Measurements from ENCODE around the gene PCGF1. TPM values are rescaled to one million over a fixed set of nuclear protein-coding genes. Genes with fewer than 3 reads are reported as not detected.

PCGF1 gene
- total and polyA plus RNA-seq, 2 of the 13 experiments (the other 11 are each of a cell fraction or from before 2014, with no cell fraction given): 20.4 to 22.6 TPM

- TF ChIP-seq, protein P1, sequence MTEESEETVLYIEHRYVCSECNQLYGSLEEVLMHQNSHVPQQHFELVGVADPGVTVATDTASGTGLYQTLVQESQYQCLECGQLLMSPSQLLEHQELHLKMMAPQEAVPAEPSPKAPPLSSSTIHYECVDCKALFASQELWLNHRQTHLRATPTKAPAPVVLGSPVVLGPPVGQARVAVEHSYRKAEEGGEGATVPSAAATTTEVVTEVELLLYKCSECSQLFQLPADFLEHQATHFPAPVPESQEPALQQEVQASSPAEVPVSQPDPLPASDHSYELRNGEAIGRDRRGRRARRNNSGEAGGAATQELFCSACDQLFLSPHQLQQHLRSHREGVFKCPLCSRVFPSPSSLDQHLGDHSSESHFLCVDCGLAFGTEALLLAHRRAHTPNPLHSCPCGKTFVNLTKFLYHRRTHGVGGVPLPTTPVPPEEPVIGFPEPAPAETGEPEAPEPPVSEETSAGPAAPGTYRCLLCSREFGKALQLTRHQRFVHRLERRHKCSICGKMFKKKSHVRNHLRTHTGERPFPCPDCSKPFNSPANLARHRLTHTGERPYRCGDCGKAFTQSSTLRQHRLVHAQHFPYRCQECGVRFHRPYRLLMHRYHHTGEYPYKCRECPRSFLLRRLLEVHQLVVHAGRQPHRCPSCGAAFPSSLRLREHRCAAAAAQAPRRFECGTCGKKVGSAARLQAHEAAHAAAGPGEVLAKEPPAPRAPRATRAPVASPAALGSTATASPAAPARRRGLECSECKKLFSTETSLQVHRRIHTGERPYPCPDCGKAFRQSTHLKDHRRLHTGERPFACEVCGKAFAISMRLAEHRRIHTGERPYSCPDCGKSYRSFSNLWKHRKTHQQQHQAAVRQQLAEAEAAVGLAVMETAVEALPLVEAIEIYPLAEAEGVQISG (CRISPR knock-in tag; IDR thresholded peaks at IDR 0.05): peak; percentile 97
- no peak for TF ChIP-seq ZNF432 (CRISPR knock-in tag; IDR thresholded peaks at IDR 0.05; ENCODE audit: borderline replicate concordance)
- TF ChIP-seq KMT2A (CRISPR knock-in tag; IDR thresholded peaks at IDR 0.05): peak; percentile 87; the same call in 1 of the 2 replicates
- TF ChIP-seq RERE (CRISPR knock-in tag; IDR thresholded peaks at IDR 0.05; ENCODE audit: low read depth): no peak; the same call in 1 of the 2 replicates
- no peak for TF ChIP-seq ZNF562 (CRISPR knock-in tag; IDR thresholded peaks at IDR 0.05; ENCODE audit: borderline replicate concordance)
- TF ChIP-seq ZNF83 (CRISPR knock-in tag; IDR thresholded peaks at IDR 0.05; ENCODE audit: borderline replicate concordance): no peak; the same call in 1 of the 2 replicates
- peak; percentile 65 for TF ChIP-seq ELF4 (CRISPR knock-in tag; IDR thresholded peaks at IDR 0.05; ENCODE audit: borderline replicate concordance)
- TF ChIP-seq ERF (CRISPR knock-in tag; IDR thresholded peaks at IDR 0.05): peak; percentile 77
- TF ChIP-seq, protein P2, sequence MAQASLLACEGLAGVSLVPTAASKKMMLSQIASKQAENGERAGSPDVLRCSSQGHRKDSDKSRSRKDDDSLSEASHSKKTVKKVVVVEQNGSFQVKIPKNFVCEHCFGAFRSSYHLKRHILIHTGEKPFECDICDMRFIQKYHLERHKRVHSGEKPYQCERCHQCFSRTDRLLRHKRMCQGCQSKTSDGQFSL (CRISPR knock-in tag; IDR thresholded peaks at IDR 0.05): no peak
- TF ChIP-seq ZSCAN31 (CRISPR knock-in tag; IDR thresholded peaks at IDR 0.05; ENCODE audit: low read depth): peak; percentile 48; the same call in 1 of the 2 replicates
- no peak; the same call in 1 of the 2 replicates for TF ChIP-seq ZBTB20 (CRISPR knock-in tag; IDR thresholded peaks at IDR 0.05; ENCODE audit: borderline replicate concordance, low read depth)
- TF ChIP-seq, protein P3, sequence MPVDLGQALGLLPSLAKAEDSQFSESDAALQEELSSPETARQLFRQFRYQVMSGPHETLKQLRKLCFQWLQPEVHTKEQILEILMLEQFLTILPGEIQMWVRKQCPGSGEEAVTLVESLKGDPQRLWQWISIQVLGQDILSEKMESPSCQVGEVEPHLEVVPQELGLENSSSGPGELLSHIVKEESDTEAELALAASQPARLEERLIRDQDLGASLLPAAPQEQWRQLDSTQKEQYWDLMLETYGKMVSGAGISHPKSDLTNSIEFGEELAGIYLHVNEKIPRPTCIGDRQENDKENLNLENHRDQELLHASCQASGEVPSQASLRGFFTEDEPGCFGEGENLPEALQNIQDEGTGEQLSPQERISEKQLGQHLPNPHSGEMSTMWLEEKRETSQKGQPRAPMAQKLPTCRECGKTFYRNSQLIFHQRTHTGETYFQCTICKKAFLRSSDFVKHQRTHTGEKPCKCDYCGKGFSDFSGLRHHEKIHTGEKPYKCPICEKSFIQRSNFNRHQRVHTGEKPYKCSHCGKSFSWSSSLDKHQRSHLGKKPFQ (CRISPR knock-in tag; IDR thresholded peaks at IDR 0.05; ENCODE audit: insufficient replicate concordance): peak; percentile 37
- TF ChIP-seq, protein P4, sequence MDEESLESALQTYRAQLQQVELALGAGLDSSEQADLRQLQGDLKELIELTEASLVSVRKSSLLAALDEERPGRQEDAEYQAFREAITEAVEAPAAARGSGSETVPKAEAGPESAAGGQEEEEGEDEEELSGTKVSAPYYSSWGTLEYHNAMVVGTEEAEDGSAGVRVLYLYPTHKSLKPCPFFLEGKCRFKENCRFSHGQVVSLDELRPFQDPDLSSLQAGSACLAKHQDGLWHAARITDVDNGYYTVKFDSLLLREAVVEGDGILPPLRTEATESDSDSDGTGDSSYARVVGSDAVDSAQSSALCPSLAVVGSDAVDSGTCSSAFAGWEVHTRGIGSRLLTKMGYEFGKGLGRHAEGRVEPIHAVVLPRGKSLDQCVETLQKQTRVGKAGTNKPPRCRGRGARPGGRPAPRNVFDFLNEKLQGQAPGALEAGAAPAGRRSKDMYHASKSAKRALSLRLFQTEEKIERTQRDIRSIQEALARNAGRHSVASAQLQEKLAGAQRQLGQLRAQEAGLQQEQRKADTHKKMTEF (CRISPR knock-in tag; IDR thresholded peaks at IDR 0.05): peak; percentile 91
- 0 out of 2 replicates have a peak, but pooled peaks have one; percentile 1 for TF ChIP-seq KDM6A (CRISPR knock-in tag; IDR thresholded peaks at IDR 0.05; ENCODE audit: low read depth)
- TF ChIP-seq ZNF274 (CRISPR knock-in tag; IDR thresholded peaks at IDR 0.05): no peak; the same call in 1 of the 2 replicates
- peak; percentile 18 for TF ChIP-seq HNRNPH1 (optimal IDR thresholded peaks at IDR 0.05; ENCODE audit: low read depth, low read length)
These were observed 24.5 kb downstream of the PCGF1 start, which contains the start of the genes CCDC142 and TTC31 (continued) for GRCh38 chr2:74482801-74483674.
